DMS 273 treated with DMSO at 0.1 percent for 48 hours (cell line): ENCODE results near the gene FOXN3.
"Not testable (repeated sequence)": the region's sequence is repeated elsewhere in the genome, so short reads cannot be mapped to it uniquely, and the experiment has no call there.

Experiments used
- DNase-seq: peaks from one replicate; lab custom pipeline; 2025; lab: John Stamatoyannopoulos, UW

FOXN3 gene

DNA sequence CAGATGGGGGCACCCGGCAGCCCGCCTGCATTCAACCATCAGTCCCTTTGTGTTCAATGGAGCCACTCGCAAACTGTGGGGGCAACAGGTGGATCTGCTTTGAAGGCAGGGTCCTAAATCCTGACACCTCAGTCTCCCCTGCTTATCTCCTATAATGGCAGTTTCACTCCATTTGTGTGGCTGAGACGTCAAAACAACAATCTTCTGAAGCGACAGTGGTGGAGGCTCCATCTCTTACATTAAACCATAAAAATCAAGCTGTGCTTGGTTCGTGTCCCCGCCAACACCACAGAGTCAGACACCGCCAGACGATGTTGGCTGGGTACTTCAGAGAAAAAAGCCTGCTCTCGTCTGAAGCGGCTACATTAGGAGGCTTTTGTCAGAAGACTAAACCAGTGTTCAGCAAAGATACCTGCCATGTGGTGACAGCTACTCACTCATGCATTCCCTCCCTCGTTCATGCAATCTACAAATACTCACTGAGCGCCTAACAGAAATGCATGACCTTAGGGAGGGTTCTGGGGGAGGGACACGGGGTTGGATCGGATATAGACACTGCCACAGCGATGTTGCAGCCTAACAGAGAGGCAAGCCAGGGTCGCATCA lies 253.9 kb downstream of the FOXN3 start:
- no peak for DNase-seq

GRCh38 chr14:89162586-89162985 lies 254.4 kb downstream of the FOXN3 start:
- DNase-seq: no peak

DNA sequence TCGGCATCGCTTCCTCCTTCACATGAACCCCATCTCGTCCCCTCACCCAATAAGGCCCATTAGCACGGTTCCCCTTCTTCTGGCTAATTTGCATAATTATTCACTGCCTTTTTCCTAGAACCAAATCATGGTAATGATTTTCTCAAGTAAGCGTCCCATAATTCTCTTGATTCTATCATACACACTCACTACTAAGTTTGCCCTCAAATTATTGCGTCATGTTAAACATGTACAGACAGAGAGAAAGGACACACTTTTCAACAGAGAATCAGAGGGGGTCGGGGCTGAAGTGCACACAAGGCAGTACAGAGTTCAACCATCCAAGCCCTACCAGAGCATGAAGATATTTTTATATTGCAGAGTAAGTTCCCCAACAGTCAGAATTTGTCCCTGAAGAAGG lies 256.6 kb downstream of the FOXN3 start:
- DNase-seq: no peak

GRCh38 chr14:89158701-89159100 lies 258.3 kb downstream of the FOXN3 start:
- DNase-seq: no peak

DNA sequence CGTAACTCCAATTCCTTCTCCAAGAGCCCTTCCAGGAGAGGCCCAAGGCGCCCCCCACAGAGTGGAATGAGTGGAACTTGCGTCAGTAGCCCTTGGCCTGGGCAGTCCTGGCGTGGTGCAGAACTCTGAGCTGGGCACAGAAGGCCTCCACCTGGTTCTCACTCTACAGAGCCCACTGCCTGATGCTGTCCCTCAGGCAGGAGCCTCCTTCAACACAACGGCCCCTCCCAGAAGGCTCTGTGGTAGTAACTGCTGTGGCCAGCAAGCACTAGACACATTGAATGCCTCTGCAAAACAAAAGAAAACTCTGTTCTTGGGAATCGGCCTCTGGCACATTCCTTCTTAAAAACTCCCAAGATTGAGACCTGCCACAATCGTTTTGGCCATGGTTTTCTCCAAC lies 258.9 kb downstream of the FOXN3 start:
- not testable (repeated sequence) for DNase-seq

DNA sequence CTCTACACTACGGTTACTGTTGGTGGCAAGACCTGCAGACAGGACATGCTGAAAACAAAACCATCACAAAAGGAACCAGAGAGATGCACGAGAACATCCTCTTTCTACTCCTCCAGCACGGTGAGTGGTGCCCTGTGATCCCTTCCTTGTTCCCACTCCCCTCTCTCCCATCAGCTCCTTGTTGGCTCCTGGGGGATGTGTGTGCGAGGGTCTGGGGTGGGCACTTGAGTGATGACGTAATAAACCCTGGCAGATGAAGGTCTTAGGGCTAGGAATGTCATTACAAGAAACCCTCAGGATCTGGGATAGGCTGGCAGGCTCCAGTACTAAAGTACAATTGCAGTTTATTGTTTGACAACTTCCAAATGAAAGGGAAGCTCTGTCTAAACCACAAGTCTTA lies 261.5 kb downstream of the FOXN3 start:
- no peak for DNase-seq

DNA sequence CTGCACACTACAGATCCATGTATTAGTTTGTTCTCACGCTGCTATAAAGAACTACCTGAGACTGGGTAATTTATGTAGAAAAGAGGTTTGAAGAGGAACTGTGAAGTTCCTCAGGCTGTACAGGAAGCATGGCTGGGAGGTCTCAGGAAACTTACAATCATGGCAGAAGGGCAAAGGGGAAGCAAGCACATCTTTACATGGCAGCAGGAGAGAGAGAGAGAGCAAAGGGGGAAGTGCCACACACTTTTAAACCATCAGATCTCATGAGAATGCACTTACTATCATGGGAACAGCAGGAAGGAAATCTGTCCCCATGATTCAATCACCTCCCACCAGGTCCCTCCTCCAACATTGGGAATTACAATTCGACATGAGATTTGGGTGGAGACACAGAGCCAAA lies 265.3 kb downstream of the FOXN3 start:
- DNase-seq: not testable (repeated sequence)

DNA sequence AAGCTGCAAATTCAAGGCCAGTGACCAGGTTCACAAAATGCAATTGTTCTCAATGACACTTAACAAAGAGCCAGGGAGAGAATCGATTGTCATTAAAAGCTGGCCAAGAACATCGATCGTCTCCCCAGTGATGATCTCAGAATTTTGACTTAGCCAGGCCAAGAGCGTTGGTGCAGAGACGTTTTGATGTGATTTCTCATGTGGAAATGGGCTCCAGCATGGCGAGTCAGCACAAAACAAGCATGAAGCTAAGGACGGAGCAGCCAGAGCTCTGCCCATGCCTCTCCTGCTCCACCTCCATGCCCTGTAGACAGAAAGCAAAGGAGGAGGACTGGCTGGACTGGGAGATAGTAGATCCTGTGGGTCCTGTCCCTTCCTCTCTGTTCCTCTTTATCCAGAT lies 270.8 kb downstream of the FOXN3 start:
- DNase-seq: no peak

DNA sequence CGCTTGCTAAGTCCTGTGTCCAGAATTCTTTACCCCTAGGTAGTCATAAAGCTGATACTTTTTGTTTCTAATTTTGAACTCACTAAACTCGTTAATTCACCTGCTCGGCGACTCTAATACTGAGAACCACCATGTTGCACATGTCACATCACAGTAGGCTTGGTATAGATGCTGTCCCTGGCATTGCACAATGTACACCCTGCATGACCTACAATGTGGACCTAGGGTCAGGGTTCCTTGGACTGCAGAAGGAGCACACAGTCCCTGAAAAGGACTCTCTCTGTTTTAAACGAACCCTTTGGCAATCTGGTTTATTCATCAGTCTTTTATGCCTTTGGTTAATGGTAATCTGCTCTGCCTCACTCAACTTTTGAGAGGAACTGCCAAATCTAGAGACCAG lies 272.4 kb downstream of the FOXN3 start:
- no peak for DNase-seq

DNA sequence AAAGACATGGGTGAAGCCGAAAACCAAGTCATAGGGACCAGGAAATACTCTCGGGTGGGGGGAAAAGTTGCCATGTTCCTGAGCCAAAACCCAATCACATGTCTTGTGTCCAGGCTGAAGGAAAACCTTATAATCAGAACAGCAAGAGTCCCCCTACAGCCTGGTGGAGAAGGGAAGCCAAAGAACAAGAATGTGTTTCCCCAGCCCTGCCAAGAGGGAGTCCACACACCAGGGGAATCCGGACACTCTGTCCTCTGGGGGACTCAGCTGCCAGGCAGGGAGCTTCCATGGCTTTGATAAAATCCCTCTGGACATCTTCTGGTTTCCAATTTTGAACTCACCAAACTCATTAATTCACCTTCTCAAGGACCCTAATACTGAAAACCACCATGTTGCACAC lies 273.0 kb downstream of the FOXN3 start:
- DNase-seq: no peak

DNA sequence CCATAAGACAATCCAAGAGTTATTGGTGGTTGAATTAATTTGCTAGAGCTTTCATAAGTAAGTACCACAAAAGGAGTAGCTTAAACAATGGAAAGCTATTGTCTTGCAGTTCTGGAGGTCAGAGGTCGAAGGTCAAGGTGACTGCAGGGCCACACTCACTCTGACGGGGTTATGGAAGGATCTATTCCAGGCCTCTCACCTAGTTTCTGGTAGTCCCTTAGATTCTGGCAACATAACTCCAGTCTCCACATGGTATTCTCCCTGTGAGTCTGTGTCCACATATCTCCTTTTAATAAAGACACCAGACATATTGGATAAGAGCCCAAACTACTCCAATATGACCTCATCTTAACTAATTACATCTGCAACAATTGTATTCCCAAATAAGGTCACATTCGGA lies 273.4 kb downstream of the FOXN3 start:
- DNase-seq: no peak

GRCh38 chr14:89142366-89142765 lies 274.7 kb downstream of the FOXN3 start:
- DNase-seq: no peak

GRCh38 chr14:89141862-89142261 lies 275.2 kb downstream of the FOXN3 start:
- no peak for DNase-seq

DNA sequence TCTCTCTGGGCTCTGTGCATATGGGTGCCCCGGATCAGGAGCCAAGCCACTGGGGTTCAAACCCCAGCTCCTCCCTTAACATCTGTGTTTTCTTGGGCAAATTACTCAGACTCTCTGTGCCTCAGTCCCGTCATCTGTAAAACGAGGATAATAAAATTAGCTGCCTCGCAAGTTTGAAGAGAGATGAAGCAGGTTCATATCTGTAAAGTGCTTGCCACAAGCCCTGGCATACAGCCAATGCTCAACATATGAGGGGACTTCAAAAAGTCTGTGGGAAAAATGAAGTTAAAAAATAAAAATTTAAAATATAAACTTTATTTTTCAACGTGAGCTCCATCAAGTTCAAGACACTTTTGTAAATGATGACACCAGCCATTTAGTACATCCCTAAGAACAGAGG lies 276.7 kb downstream of the FOXN3 start:
- DNase-seq: no peak

DNA sequence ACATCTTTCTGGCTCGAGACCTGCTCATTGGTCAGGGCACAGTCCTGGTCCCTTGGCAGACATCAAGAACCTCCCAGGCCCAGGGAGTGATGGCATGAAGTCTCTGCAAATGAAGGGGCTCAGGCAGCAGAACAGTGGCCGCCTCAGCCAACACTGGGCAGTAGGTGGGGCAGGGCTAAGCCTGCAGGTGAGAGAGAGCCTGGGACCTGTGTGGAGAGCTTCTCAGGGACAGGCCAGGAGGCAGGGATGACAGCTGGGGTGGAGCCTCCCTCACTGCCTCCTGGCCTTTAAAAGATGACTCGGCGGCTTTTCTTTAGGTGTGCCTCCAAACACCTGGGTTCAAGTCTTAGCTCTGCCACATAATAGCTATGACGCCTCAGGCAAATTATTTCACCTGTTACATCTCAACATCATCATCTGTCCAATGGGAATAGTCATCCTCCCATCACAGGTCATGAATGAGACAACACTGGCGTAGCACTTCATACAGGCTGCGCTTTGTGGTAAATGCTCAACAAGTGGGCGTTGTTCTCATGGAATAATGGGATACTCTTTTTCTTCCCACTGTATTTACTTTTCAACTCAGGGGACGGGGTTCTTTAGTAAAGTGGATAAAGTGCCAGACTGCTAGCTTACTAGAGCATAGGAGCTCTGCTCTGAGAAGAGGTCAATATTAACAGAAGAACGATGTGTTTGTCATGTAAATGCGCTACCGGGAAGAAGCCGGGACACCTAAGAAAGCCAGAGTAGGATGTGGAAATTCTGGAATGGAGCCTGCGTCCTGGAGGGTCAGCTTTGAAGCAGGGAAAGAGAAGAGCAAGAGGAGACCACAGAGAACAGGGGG lies 277.4 kb downstream of the FOXN3 start:
- DNase-seq: no peak

GRCh38 chr14:89138846-89139245 lies 278.2 kb downstream of the FOXN3 start:
- no peak for DNase-seq

DNA sequence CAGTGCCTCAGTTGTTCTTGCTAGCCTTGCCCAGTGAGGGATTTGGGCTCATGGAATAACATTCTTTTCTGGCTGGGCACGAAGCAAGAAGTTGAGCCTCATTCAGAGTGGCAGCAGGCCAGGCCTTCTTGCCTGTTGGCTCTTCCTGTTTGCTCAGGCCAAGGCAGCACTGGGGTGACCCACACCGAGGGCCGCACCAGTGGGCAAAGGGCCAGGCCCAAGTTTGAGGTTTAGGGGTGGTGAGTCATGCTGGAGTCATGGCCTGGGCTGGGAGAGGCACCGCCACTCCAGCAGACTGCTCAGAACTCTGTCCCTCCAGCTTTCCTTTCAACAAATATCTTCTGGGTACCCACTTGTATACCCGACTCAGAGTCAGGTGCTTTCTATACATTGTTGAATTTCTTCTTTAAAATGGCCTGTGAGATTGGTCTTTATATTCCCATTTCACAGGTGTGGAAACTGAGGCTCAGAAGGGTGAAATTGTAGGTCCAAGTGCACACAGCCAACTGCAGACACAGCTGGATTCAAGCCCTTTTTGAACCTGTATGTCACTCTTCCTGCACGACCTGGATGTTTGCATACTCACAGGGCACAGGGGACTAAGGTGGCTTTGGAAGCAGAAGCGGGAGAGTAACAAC lies 279.4 kb downstream of the FOXN3 start:
- no peak for DNase-seq

DNA sequence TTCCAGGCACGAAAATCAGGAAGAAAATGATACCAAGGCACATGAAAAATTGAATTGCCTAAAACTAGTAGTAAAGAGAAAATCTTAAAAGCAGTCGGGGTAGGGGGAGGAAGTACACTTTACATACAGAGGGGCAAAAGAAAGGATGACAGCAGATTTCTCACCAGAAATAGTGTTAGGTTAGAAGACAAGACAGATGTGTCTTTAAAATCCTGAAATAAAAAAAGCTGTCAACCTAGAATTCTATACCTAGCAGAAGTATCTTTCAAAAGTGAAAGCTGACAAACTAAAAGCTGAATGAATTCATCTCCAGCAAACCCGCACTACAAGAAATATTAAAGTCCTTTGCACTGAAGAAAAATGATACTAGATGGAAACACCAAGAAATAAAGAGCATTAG lies 280.4 kb downstream of the FOXN3 start:
- DNase-seq: no peak

DNA sequence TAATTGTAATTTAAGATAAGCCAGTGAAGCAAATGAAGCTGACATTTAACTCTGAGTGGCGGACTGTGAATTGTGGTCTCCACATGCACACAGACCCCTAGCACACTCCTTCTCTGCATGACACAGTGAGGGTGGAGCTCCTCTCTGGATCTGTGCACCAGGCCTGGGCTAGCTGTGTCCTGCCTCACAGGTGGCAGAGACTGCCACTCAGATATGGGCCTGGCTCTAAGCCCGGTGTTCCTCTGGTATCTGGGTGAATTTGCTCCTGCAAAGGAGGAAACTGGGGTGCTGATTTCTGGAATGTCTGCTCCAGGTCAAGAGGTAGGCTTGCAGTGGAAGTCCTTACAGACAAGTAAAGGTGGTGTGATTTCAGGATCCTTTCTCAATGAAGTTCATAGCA lies 282.4 kb downstream of the FOXN3 start:
- DNase-seq: no peak

- no peak for DNase-seq
These were observed 285.9 kb downstream of the FOXN3 start for GRCh38 chr14:89131004-89131750.

- no peak for DNase-seq
These were observed 287.5 kb downstream of the FOXN3 start for GRCh38 chr14:89129570-89129969.

DNA sequence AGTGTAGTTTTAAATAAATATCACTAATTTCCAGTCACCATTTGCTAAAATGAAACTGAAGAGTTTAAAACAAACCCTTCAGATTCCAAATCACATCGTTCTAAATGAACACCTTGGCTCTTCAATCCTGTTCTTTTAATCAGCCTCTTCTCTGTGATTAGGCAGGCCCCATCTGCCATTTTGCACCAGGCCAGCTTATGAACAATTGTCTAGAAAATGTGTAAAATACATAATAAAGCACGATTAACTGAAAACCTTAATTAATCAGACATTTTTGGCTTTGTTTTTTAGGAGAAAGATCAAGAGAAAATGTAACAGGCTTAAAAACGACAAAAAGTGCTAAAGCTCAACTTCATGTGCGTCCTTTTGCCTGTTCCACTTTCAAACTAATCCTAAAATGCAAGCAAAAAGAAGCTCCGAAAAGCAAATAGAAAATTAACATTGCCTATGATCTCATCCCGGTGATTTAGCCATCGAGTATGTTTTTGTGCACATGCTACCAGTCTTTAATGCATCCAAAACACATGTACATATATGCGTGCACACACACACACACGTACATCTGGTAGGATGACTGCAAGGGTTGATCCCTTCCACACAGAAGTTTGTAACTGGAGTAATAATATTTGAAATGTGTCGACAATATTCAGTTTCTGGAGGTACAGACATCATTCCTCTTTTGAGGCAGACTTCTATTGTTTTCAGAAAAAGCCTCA lies 288.6 kb downstream of the FOXN3 start:
- no peak for DNase-seq
